GM12878 (cell line): ENCODE results near the gene MCM3AP.

Source experiments
- BRCA1 ChIP-seq: IDR thresholded peaks from 2 replicates; pipeline ENCODE4 v1.6.1; 2011; ENCODE audit warnings: low read depth, low read length, improper control_type of control experiment
- CEBPZ ChIP-seq: fragments of 150-350 bp; IDR thresholded peaks from 2 replicates; pipeline ENCODE4 v1.6.1; 2016; ENCODE audit warnings: low read depth, low read length
- CTCF ChIP-seq, 3 experiments: IDR thresholded peaks in 2 of 3; conservative IDR thresholded peaks in 1 of 3; 2 replicates each; pipeline ENCODE4 v1.5.1; 2011; ENCODE audit warnings: low read depth in 3 of 3, low read length in 3 of 3, mild to moderate bottlenecking in 3 of 3, control low read depth in 2 of 3, moderate library complexity in 2 of 3, inconsistent platforms in 1 of 3, mixed read lengths in 1 of 3; ENCODE audit not compliant: control insufficient read depth in 2 of 3, insufficient read depth in 1 of 3; ENCODE audit errors: extremely low read depth in 1 of 3
- JUND ChIP-seq: IDR thresholded peaks from 2 replicates; pipeline ENCODE4 v1.6.1; 2012; ENCODE audit warnings: low read depth, mild to moderate bottlenecking, low read length, improper control_type of control experiment, moderate library complexity
- USF1 ChIP-seq: IDR thresholded peaks from 2 replicates; pipeline ENCODE4 v1.6.1; 2011; ENCODE audit warnings: borderline replicate concordance, low read depth, mild to moderate bottlenecking, moderate library complexity, mixed read lengths, low read length; ENCODE audit not compliant: insufficient read depth; ENCODE audit errors: extremely low read length
- ZNF592 ChIP-seq: fragments of 450-650 bp; IDR thresholded peaks from 2 replicates; pipeline ENCODE4 v1.6.1; 2017; ENCODE audit warnings: mild to moderate bottlenecking, moderate library complexity

- no peak for TF ChIP-seq JUND
- TF ChIP-seq ZNF592 = no peak
- no peak for TF ChIP-seq BRCA1
- no peak for TF ChIP-seq CEBPZ
- no peak for TF ChIP-seq USF1
- TF ChIP-seq CTCF (IDR thresholded peaks at IDR 0.05 in 2 of 3, conservative IDR thresholded peaks at IDR 0.05 in 1 of 3; ENCODE audit: control insufficient read depth in 2 of 3, extremely low read depth in 1 of 3, insufficient read depth in 1 of 3, low read depth in 3 of 3, low read length in 3 of 3) = peak; percentile 24 to 65 (median 58); a peak in 5 of 6 replicates
Measured at GRCh38 chr21:46229133-46229922, 56.1 kb downstream of the MCM3AP start.
